HG03175 (cell line): ENCODE data around the gene NSUN2.

Experiments used
- ATAC-seq: cut with Tn5 transposase; IDR thresholded peaks from one replicate; pipeline ENCODE4 v1.9.1; 2021; ENCODE audit warnings: mild to moderate bottlenecking, moderate library complexity; ENCODE audit not compliant: unreplicated experiment

NSUN2 gene

DNA sequence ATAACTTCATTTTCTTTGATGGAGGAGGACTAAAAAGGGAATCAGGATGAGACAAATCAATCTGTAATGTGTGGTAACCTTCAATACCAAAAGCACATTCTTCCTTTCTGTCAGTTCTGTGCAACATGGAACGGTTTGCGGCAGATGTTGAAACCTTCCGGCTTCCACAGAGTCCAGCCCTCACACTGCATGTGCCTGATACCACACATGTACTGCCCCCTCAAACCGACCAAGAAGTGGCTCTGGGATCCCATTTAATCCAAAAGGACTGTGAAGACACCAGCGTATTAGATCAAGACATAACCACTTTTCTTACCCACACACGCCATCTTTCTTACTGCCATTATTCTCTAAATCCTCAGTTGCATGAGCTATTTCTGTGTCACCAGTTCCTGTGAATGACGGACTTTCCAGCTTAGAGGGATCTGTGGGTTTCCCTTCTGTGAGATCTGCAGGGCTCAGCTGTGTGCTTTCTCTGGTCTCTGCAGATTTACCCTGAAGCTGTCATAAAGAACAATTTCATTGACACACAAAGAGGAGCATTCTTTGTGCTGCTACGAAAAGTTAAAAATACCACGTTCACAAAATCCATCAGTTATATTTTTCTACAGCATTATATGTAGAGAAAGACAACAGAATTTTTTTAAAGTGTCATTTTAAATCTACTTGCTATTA, 25.8 kb downstream of the NSUN2 start:
- no peak for ATAC-seq

DNA sequence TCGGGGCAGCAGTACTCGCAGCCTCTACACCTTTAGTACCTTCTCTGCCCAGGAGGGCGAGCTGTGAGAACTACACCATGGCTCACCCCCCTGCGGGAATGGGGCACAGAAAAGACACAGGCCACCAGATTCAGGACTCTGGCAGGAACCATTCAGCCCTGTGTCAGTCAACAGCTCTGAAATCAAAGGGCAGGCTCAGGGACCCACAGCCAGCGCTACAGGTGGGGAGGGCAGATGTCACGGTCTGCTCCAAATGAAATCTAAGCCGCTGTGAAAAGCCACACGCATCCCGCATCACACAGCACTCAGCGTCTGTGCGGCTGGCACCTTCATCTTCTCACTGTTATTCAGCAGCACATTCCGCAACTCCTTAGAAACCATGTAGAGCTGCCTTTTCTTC, 27.9 kb downstream of the NSUN2 start:
- ATAC-seq = no peak

DNA sequence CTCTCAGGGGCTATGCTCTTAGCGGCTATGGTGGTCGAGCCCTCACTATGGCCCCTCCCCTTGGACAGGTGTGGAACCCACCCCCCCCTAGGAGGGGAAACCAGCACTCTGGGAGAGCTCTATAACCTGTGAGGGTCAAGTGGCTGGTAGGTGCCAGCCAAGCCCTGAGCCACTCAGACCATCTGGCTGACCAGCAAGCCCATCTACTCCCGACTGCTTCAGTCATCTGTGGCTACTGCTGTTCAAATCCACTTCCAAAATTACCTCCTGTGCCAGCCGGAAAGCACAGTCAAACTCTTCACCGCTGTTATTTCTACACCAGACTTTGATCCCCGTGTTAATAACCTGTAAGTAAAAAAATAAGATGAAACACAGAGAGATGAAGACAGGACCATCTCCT, 28.5 kb downstream of the NSUN2 start:
- ATAC-seq = no peak

DNA sequence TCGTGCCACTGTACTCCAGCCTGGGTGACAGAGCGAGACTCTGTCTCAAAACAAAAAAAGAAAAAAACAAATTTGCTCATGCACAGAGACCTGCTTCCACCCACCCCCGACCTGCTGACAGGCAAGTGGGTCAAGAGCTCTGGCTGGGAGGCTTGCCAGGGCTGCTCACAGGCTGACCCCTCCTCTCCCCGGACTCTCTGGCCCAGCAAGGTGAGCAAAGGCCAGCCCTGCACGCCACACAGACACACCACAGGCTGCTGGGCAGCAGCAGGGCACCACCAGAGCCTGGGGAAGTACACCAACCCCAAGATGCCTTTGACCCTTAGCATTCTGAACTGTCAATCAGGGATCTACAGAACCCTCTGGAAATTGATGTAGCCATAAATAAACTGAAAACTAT, 29.2 kb downstream of the NSUN2 start:
- ATAC-seq = no peak

DNA sequence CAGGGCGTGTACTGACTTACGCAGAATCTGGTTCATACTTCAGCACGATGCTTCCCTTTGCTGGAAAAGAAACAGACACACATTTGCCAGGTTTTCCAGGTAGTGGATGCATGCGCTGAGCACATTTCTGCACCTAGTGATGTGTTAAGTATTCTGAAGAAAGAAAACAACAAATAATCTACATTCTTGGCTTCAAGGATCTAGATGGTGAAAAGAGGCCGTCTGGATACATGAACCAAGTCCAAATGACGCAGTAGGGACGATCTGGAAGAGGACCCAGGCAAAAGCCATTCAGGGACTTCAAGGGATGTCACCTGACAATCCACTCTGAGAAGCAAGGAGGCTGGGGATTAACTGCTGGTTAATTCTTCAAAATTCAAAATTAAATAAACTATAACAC, 30.4 kb downstream of the NSUN2 start:
- no peak for ATAC-seq

DNA sequence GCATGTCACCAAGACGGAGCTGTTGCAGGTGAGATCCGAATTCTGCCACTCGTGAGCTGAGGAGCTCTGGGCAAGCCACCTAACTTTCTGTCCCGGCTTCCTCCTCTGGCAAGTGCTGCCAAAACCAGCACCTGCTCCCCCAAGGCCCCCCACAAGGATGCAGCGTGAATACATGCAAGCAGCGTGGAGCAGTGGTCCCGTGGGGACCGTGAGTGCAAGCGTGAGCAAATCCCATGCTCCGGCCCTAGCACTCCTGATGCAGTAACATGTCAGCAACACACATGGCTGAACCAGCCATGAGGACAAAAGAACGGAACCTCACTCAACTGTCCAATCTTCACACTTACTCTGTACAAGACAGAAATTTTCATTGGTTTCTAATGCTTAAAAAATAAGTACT, 31.0 kb downstream of the NSUN2 start:
- no peak for ATAC-seq

DNA sequence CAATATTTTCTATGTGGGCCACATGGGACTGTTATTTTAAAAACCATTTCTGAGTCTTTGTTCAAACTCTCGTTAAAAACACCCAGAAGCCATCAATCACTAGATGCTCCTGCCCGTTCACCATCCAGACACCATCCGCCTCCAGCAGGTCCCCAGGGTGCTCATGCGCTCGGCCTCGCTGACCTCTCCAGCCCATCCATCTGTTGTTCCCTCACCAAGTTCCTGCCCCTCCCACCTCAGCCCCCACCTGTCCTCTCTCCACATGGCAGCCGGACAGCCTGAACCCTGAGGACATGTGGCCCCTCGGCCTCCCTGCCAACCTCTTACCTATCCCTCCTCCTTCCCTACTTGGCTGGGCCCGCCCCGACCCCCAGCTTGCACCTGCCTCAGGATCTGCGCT, 31.6 kb downstream of the NSUN2 start:
- no peak for ATAC-seq

DNA sequence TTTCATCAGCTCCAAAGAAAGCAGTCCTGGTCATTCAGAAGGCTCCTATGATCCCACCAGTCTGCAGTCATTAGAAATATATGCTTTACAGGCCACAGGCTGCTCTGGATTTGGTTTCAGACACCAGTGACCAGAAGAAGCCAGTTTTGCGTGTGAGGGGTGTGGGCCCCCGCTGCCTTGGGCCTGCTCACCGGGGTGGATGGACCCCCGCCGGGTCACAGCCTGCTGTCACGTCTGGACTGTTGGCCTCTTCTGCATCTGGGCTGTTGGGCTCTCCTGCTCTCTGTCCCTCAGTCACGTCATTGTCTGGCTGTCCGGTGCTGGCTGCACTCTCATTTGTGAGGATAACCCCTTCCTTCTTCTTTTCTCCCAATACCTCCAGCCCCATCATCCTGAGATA, 33.1 kb downstream of the NSUN2 start:
- ATAC-seq = no peak

DNA sequence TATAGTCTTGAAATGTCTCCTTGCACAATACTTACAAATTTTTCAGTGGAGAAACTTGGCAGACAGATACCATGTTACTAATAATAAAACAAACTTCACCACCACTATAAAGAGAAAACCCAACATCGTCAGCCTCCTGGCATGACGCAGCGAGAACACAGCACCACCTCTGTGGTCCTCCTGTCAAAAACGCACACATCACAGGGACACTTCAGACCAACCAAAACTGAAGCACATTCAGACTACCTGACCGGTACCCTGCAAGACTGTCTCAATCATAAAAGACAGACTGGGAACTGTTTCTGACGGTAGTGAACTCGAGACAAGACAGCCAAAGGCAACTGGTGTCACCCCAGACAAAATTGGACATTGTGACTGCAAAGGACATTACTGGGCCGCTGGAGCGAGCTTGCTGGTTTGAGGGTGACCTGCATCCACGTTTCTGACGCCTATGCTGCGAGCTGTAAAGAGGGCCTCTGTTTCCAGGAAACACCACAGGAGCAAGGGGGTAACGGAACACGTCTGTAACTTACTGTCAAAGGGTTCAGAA, 34.4 kb downstream of the NSUN2 start:
- no peak for ATAC-seq

DNA sequence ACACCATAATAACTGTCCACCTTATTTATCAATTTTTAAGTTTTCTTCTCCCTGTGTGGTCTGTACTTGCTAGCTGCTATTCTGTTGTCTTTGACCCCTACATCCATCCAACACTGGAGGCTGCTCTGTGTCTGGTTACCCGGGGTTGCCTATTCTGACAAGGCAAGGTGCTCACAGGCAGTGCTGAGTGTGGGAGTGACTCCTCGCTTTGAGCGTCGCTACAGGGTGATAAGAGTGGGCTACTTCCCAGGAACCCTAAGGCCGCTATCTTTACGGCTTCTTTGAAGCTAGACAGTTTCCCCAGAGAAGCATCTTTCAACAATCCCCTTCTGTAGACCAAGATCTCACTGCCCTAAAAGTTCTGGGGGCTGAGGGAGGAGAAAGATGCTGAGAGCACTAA, 35.3 kb downstream of the NSUN2 start:
- ATAC-seq = no peak

DNA sequence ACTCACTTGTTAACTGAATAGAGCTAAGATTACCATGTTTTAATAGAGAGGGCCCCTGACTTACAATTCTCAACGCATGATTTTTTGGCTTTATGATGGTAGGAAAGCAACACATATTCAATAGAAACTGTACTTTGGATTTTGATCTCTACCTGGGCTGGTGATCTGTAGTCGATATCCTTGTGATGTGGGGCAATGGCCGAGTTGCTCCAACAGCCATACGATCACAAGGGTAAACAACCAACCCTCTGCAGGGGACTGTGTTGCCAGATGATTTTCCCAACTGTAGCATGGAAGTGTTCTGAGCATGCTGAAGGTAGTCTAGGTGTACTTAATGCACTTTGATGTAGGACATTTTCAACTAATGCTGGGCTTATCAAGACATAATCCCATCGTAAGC, 36.5 kb downstream of the NSUN2 start:
- no peak for ATAC-seq

DNA sequence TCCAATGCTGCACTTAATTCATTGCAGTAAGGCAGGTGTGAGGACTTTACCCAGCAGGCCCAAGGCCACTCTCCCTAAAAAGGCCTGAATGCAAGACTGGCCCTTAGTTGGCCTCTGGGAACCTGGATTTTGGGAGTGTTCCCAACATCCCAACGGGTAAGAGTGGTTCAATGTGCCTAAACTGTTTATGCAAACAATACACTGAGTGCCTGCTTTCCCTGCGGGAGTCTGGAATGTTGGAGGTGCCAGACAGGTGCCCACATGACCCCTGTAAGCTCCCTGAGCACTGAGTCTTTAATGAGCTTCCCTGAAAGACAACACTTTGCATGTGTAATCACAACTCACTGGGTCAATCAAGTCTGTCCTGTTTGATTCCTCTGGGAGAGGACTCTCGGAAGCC, 37.4 kb downstream of the NSUN2 start:
- ATAC-seq = no peak

DNA sequence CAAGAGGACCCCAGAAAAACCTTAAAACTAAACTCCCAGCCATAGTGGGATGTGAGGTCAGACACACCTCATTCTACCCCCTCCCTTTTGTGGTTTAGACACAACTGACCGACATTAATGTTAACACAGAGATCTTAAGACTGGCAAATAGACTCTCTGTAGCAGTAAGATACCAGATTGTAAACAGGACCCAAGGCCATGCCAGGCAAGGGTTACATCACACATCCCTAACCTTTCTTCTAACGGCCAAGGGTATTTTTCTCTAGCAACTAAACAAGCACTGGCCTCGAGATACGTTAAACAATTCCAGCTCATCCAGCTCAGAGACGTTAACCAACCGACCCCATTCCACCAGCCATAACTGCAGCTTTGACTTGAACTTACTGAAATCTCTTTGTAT, 38.8 kb downstream of the NSUN2 start:
- no peak for ATAC-seq

DNA sequence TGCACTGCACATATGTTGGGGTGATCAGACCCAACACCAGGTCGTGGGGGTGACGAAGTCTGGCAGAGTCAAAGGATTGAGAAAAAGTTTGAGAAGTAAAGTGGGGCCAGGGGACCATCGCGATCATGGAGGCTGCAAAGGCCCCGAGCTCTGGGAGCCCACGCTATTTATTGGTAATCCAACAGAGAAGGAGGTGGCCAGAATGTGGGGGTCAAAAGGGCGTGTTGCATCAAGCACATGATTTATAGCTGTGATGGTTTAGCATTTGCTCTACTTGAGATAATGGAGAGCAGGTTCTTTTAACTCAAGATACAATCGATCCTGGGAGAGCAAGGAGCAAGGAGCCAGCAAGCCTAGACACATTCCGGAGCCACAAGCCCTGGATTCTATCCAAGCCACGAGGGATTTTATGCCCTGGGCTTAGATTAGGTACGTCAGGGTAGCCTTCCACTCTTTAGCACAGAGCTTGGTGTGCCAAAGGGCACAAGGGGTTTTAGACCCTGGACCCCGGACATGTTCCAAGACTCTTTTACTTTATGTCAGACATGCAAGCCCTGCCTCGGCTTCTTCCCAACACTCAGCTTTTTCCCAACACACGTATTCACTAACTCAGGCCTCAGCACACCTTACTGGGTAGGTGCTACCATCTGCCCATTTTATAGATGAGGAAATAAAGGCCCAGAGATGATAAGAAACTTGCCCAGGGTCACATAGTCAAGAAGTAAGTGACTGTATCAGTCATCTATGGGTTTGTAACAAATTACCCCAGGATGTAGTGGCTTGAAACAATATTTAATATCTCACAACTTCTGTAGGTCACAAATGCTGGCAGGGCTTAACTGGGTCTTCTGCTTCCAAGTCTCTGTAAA, 39.5 kb downstream of the NSUN2 start:
- ATAC-seq = no peak

DNA sequence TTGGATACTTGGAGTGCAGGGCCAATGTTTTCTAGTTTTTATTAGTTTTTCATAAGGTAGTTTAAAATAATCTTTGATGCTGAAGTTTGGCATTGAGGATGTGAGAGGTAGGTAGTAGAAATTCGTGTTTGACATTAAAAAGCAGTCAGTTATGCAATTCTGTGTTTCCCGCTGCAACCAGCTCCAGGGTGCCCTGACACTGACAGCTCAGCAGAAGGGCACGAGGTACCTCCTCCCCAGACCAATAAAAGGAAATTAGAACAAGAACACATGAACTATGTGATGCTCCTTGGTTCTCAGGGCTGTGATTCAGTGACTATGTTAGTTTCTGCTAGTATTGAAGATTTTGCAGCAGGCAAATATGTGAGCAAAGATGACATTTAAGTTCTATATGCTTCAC, 40.2 kb downstream of the NSUN2 start:
- no peak for ATAC-seq

DNA sequence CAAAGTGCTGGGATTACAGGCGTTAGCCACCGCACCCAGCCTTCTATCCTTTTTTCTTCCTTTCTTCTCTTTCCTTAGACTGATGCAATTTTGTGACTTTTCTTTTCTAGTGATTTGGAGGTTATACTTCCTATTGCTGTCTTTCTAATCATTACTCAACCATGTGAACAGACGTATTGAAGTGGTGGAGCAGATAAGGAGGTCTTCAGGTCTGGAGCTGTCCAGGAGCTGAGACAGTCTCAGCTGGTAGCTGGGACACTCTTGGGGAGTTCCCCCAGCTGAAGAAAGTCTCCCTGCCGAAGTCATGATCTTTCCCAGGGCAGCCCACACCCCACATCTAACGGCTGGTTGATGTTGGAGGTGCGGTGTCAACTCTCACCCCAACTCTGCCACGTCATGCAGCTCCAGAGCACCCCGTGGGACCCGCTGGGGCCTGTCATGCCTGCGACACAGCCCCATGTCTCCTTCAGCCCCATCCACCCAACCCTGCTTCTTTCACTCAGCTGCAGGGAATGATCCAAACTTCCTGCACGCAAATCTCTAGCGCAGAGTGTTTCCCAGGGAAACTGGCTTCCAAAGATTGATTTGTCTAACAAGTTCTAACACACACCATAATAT, 41.1 kb downstream of the NSUN2 start:
- ATAC-seq = no peak

DNA sequence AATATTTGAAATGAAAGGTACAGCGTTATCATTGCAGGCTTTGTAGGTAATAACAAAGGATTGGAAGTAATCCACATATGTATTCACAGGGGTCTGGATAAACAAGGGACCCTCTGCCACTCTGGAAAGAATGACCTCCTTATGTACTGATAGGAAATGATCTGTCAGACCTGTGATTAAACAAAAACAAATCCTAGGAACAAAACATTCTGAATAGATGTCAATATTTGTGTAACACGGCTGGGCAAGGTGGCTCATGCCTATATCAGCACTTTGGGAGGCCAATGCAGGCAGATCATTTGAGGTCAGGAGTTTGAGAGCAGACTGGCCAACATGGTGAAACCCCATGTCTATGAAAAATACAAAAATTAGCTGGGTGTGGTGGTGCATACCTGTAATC, 42.3 kb downstream of the NSUN2 start:
- ATAC-seq = no peak

DNA sequence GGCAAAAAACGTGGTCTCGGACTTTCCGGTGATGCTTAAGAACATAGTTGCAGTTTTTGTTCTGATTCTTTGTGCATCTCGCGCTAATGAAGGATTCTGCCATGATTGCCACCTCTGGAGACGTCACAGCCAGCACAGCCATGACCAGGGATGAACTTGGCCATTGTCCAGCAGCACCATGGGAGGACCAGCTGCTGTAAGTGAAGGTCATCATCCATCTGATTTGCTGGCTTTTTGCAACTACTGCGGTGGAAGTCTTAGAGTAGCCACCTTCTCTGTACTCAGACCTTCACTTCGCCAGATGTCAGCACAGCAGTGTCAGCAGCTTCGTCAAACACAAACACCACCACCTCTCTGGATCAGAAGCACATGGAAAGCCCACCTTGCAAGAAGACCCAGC, 45.7 kb downstream of the NSUN2 start:
- ATAC-seq = no peak

DNA sequence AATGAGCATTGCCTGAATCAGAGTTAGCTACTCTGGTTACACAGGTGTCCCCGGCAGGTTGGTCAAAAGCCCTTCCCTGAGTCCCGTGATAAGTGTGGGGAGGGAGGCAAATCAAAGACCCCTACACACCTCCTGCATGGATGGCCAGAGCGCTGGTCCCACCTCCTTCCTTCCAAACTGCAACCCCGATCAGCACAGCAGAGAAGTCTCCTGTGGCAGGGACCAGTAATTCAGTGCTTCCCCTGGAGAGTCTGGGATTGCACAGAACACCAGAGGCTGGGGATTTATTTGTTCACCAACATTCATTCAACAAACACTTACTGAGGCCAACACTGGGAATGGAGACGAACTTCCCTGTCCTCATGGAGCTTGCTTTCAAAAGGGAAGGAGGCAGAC, 46.2 kb downstream of the NSUN2 start:
- ATAC-seq = no peak

DNA sequence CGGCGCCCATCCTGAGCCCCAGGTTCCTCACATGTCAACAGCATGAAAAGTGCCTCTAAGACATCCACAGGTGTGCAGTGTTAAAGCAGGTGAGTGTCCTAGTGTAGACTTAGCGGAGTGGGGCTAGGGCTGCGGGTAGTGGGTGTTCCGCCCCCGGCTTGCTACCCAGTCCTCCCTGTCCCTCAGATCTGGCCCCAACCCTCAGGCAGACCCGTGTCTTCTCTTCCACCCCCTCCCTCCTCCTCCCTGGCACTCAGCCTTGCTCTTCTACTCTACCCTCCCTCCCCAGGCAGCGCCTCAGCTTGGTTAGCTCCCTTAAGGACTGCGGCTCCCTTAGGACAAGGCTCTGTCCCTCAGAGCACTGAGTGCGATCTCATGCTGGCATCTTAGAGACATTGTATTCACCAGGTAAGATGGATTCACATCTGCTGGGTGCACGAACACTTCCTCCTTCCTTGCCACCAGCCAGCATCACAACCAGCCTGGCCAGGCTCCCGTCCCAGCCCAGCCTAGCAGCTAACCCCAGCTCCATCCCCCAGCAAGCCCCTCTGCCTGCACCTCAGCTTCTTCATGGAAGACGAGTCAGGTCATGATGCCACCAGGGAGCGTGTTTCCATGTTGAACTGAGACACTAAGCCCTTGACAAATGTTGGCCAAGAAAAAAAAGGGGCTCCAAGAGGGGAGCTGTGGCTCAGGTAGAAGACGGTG, 46.8 kb downstream of the NSUN2 start:
- ATAC-seq = no peak

DNA sequence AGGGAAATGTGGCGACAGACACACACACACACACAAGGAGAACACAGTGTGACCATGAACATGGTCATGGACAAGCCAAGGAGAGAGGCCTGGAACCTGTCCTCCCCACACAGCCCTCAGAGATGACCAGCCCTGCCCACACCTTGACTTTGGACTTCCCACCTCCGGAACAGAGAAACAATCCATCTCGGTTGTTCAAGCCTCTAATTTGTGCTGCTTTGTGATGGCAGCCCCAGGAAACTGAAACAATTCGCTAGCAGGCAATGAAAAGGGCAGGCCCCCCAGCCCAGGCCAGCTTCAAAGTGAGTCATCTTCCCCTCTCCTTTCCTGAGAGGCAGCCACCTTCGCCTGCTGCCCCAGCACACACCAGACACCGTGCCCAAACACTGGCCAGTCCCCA, 47.7 kb downstream of the NSUN2 start:
- no peak for ATAC-seq
